Muscle layer of duodenum (tissue), 2 donors: ENCODE data around the gene NOC4L.
"Not testable (repeated sequence)": the region's sequence is repeated elsewhere in the genome, so short reads cannot be mapped to it uniquely, and the experiment has no call there.

ENCODE experiments used
- H3K27ac ChIP-seq: one replicate; pipeline ENCODE4 v1.7.0; 2013; ENCODE audit warnings: mild to moderate bottlenecking, low read length
- H3K27me3 ChIP-seq: one replicate; pipeline ENCODE4 v1.7.0; 2013; ENCODE audit warnings: low read depth, mild to moderate bottlenecking, control low read depth, low read length
- H3K36me3 ChIP-seq, 2 donors: one replicate each; pipeline ENCODE4 v1.7.0; 2013; ENCODE audit warnings: low read length in 2 of 2, control low read depth in 1 of 2, mild to moderate bottlenecking in 1 of 2; ENCODE audit not compliant: insufficient read depth in 2 of 2, control insufficient read depth in 1 of 2
- H3K4me1 ChIP-seq, 2 donors: one replicate each; pipeline ENCODE4 v1.7.0; 2013; ENCODE audit warnings: low read length in 2 of 2, mild to moderate bottlenecking in 2 of 2, control low read depth in 1 of 2, moderate library complexity in 1 of 2; ENCODE audit not compliant: insufficient read depth in 2 of 2, control insufficient read depth in 1 of 2
- H3K4me3 ChIP-seq, 2 donors: one replicate each; pipeline ENCODE4 v1.7.0; 2013; ENCODE audit warnings: low read length in 2 of 2, low read depth in 1 of 2, mild to moderate bottlenecking in 1 of 2
- H3K9me3 ChIP-seq, 2 donors: one replicate each; pipeline ENCODE4 v1.7.0; 2013; ENCODE audit warnings: low read length in 2 of 2, control low read depth in 1 of 2, mild to moderate bottlenecking in 1 of 2; ENCODE audit not compliant: control insufficient read depth in 1 of 2
- donor health status: healthy.

The NOC4L gene

DNA sequence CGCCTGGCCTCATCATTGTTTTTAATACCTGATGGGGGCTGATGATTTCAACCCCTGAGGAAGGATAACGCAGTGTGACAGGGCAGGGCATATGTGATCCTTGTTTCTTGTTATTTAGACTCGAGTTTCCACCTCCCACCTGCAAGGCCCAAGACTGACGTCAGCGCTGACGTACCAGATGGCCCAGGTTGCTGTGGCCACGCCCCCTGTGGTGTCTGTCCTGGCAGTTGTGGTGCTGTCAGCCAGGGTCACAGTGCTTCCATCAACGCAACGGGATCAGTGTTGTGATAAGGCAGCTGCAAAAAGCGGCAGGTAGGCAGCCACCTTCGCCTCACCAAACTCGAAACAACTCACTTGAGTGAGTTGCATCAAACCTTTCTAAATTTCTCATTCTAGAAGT is 18.5 kb upstream of the NOC4L start:
- Histone ChIP-seq H3K9me3 (peaks cover 0 to 5% of the 10 kb centered on the region in 2 donors), H3K4me1 (no peaks in the 10 kb centered on the region), H3K27ac (no peak overlapping the region), H3K4me3 (no peak overlapping the region), H3K36me3 (peaks cover 18 to 73% of the 10 kb centered on the region in 2 donors), H3K27me3 (no peaks in the 10 kb centered on the region)

- Histone ChIP-seq H3K9me3 (peaks cover 0 to 5% of the 10 kb centered on the region in 2 donors), H3K4me3 (no peak overlapping the region), H3K36me3 (peaks cover 13 to 61% of the 10 kb centered on the region in 2 donors), H3K27me3 (no peaks in the 10 kb centered on the region), H3K27ac (no peak overlapping the region), H3K4me1 (no peaks in the 10 kb centered on the region)
Observed at GRCh38 chr12:132127041-132127440, 17.2 kb upstream of the NOC4L start.

GRCh38 chr12:132129007-132129406 is 15.2 kb upstream of the NOC4L start:
- no peak overlapping the region for H3K27ac ChIP-seq
- H3K4me1 ChIP-seq: no peaks in the 10 kb centered on the region
- H3K27me3 ChIP-seq: no peaks in the 10 kb centered on the region
- H3K36me3 ChIP-seq: peaks cover 10 to 48% of the 10 kb centered on the region in 2 donors
- peaks cover 0 to 5% of the 10 kb centered on the region in 2 donors for H3K9me3 ChIP-seq
- H3K4me3 ChIP-seq: no peak overlapping the region

DNA sequence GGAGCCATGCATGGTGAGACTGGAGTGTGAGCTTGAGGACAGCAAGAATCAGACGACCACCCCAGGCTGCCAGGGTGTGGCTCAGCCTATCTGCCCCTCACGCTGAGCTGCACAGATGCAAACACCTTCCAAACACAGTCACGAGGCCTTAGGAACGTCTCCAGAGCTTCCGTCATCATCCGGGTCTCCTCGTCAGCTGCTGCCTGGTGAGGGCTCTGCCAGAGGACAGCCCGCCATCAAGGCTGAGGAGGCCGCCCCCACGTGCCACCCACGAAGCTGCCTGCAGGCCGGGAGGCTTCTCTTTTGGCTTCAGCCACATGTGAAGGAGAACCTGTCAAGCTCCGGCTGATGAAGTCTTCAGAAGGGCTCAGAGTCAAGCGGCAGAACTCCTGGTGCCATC is 13.6 kb upstream of the NOC4L start:
- no peak overlapping the region for H3K27ac ChIP-seq
- H3K27me3 ChIP-seq: no peaks in the 10 kb centered on the region
- H3K9me3 ChIP-seq: peaks cover 0 to 5% of the 10 kb centered on the region in 2 donors
- no peak overlapping the region for H3K4me3 ChIP-seq
- no peaks in the 10 kb centered on the region for H3K4me1 ChIP-seq
- H3K36me3 ChIP-seq: peaks cover 10 to 34% of the 10 kb centered on the region in 2 donors

GRCh38 chr12:132131229-132131628 is 13.0 kb upstream of the NOC4L start:
- H3K9me3 ChIP-seq: peaks cover 0 to 5% of the 10 kb centered on the region in 2 donors
- H3K4me1 ChIP-seq: no peaks in the 10 kb centered on the region
- no peaks in the 10 kb centered on the region for H3K27me3 ChIP-seq
- H3K27ac ChIP-seq: no peak overlapping the region
- H3K36me3 ChIP-seq: peaks cover 10 to 28% of the 10 kb centered on the region in 2 donors
- H3K4me3 ChIP-seq: no peak overlapping the region

GRCh38 chr12:132131952-132132351 is 12.3 kb upstream of the NOC4L start:
- H3K4me3 ChIP-seq: no peak overlapping the region
- peaks cover 0 to 5% of the 10 kb centered on the region in 2 donors for H3K9me3 ChIP-seq
- H3K27ac ChIP-seq: no peak overlapping the region
- no peaks in the 10 kb centered on the region for H3K27me3 ChIP-seq
- no peaks in the 10 kb centered on the region for H3K4me1 ChIP-seq
- H3K36me3 ChIP-seq: peaks cover 10 to 21% of the 10 kb centered on the region in 2 donors

DNA sequence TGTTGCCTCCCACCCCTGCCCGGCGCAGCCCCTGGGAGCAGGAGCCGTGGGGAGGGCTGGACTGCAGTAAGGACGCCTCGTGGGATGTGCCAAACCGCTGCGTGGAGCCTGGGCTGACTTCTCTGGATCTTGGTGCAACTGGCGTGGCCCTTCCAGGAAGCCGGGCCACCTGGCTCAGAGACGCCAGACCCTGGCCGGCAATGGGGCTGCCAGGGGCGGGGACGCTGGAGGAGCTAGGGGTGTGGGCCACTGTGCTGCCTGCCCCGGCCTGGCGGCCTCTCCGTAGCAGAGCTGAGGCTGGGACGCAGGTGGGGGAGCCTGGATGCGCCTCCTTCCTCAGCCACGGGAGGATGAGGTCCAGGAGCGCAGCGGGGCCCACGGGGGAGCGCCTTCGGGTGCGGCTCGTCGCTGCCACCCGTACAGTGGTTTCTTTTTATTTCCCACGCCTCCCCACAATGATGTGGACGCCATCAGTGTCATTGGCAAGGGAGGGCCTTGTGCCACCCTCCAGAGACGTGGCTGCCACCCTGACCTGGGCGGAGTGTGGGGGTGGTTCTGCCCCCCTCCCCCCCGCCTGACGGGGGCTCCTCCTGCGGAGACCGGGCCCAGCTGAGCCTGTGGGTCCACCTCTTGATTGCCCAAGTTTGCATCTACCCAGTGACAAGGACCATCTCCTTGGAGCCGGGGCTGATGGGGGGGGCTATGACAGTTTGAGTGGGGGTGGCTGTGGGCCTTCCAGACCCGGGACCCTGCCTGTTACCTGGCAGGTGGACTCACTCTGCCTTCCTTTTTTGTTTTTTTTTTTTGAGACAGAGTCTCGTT is 11.4 kb upstream of the NOC4L start:
- Histone ChIP-seq H3K4me1 (no peaks in the 10 kb centered on the region), H3K27me3 (no peaks in the 10 kb centered on the region), H3K36me3 (peaks cover 5 to 13% of the 10 kb centered on the region in 2 donors), H3K4me3 (no peak overlapping the region), H3K27ac (no peak overlapping the region), H3K9me3 (peaks cover 0 to 5% of the 10 kb centered on the region in 2 donors)

DNA sequence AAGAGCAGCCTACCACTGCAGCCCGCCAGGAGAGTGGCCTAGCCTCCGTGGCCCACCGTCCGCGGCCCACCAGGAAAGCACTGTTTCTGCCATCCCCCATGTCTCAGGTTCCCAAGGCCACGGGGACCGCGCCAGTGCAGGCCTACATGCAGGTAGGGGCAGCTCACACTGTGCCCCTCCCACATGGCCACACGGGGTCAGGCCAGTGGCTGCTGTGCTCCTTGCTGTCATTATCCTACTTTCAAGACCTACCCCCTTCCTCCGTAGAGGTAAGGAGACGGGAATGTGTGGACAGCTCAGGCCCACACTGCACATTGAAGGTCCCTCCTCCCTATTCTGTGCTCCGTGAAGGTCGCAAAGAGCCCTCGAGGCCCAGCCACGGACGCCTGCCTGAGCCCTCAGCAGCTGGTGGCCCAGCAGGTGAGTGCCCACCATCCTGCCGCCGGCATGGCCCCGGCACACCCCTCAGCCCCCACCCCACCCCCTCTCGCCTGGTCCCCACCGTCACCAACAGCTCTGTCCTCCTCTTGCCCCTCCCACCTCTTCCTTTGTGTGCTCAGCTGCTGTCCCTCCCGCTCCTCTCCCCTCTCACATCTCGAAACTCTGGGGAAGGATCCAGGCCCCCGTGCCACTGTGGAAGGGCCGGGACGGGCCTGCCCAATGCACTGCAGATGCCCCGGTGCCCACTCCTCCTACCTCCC is 10.2 kb upstream of the NOC4L start:
- peaks cover 0 to 10% of the 10 kb centered on the region in 2 donors for H3K36me3 ChIP-seq
- no peak overlapping the region for H3K27ac ChIP-seq
- H3K27me3 ChIP-seq: no peaks in the 10 kb centered on the region

DNA sequence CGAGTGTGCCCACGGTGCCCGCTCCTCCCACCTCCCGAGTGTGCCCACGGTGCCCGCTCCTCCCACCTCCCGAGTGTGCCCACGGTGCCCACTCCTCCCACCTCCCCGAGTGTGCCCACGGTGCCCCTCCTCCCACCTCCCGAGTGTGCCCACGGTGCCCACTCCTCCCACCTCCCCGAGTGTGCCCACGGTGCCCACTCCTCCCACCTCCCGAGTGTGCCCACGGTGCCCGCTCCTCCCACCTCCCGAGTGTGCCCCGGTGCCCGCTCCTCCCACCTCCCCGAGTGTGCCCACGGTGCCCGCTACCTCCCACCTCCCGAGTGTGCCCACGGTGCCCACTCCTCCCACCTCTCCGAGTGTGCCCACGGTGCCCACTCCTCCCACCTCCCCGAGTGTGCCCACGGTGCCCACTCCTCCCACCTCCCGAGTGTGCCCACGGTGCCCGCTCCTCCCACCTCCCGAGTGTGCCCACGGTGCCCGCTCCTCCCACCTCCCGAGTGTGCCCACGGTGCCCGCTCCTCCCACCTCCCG is 9.5 kb upstream of the NOC4L start:
- H3K36me3 ChIP-seq: peaks cover 5 to 16% of the 10 kb centered on the region in 2 donors
- H3K9me3 ChIP-seq, H3K27me3 ChIP-seq, H3K27ac ChIP-seq, H3K4me1 ChIP-seq, H3K4me3 ChIP-seq: not testable (repeated sequence)

More for the DNA sequence above, 10.2 kb upstream of the NOC4L start:
- no peaks in the 10 kb centered on the region for H3K4me1 ChIP-seq
- no peaks in the 10 kb centered on the region for H3K9me3 ChIP-seq
- no peak overlapping the region for H3K4me3 ChIP-seq

DNA sequence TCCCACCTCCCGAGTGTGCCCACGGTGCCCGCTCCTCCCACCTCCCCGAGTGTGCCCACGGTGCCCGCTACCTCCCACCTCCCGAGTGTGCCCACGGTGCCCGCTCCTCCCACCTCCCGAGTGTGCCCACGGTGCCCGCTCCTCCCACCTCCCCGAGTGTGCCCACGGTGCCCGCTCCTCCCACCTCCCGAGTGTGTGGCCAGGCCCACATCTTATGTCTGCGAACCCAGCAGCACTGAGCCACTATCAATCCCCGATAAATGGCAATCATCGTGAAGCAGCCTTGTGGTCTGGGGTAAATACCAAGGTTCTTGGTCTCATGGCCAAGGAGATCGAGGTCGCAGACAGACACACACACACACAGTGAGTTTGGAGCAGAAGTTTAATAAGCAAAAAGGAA is 8.0 kb upstream of the NOC4L start:
- H3K4me1 ChIP-seq, H3K27me3 ChIP-seq, H3K9me3 ChIP-seq, H3K4me3 ChIP-seq, H3K27ac ChIP-seq: not testable (repeated sequence)
- peaks cover 12 to 31% of the 10 kb centered on the region in 2 donors for H3K36me3 ChIP-seq

- Histone ChIP-seq H3K27me3 (no peaks in the 10 kb centered on the region), H3K4me1 (peaks cover 0 to 4% of the 10 kb centered on the region in 2 donors), H3K9me3 (no peaks in the 10 kb centered on the region), H3K27ac (no peak overlapping the region), H3K36me3 (peaks cover 18 to 39% of the 10 kb centered on the region in 2 donors), H3K4me3 (no peak overlapping the region)
Observed at GRCh38 chr12:132137483-132138125, 6.7 kb upstream of the NOC4L start.
